Fibroblast of lung (primary cell): ENCODE results near the gene ANKRD33.

Source experiments
- CTCF ChIP-seq, 2 donors: IDR thresholded peaks in 1 of 2; conservative IDR thresholded peaks in 1 of 2; 1 replicate in 1 of 2; 2 replicates in 1 of 2; pipeline ENCODE4 v1.5.1; 2011 to 2012; ENCODE audit warnings: low read length in 2 of 2, control low read depth in 1 of 2, inconsistent platforms in 1 of 2, low read depth in 1 of 2, mild to moderate bottlenecking in 1 of 2
- EZH2 ChIP-seq: IDR thresholded peaks from 2 replicates; pipeline ENCODE4 v1.5.1; 2012; ENCODE audit warnings: low read length, control low read depth, mild to moderate bottlenecking; ENCODE audit errors: missing control alignments

- no peak for TF ChIP-seq CTCF (conservative IDR thresholded peaks at IDR 0.05 in 1 of 2, IDR thresholded peaks at IDR 0.05 in 1 of 2; ENCODE audit: low read depth in 1 of 2, low read length in 2 of 2)
- no peak for TF ChIP-seq EZH2
Measured at GRCh38 chr12:51906430-51907082, 18.7 kb downstream of the ANKRD33 start.
